ENCODE data around the gene ACOX1.

The ACOX1 gene

GRCh38 chr17:76008630-76009425 lies 29.9 kb upstream of the ACOX1 start:
- no peak for DNase-seq (ENCODE audit: low read depth in 2 of 2)

DNA sequence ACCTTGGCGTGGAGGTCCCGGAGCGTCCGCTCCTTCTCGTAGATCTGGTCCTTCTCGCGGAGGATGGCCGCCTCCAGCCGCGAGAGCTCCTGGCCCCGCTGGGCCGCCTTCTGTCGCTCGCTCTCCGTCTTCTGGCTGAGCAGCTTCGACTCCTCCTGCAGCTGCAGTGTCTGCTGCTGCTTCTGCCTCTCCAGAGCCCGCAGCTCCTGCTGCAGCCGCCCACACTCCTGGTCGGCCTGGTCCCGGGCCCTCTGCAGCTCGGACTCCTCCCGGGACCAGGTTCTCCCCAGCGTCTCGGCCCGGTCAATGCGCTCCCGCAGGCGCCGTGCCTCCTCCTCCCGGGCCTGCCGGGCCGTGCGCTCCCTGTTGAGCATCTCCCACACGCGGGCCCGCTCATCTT lies 29.2 kb upstream of the ACOX1 start:
- no peak for DNase-seq (ENCODE audit: low read depth in 2 of 2)

- no peak for DNase-seq (ENCODE audit: low read depth in 2 of 2)
These were observed 28.8 kb upstream of the ACOX1 start for GRCh38 chr17:76007850-76008165.

DNA sequence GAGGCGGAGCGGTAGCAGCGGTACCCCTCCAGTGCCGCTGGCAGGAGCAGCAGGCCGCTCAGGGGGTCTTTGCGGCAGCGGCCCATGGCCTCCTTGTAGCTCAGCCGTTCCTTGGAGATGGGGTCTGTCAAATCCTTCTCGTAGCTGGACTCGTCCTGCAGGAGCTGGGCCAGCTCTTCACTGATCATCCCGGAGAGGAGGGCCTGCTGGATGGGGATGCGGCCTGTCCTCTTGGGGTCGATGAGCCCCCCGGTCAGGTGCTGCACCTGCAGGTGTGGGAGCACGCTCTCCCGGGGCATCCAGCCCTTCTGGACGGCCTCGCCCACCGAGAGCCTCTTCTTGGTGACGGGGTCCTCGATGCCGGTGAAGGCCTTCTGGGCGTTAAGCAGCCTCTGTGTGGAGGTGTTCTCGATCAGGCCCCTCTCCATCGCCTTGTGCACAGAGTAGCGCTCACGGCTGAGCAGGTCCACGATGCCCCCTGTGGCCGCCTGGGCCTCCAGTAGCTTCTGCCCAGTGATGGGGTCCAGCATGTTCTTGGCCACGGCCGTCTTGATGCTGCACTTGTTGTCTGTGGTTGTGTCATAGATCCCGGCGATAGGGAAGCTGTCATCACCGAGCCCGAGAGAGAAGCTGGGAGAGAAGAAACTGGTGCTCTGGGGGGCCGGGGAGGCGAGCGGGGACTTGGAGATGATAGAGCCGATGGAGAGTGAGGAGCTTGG lies 28.3 kb upstream of the ACOX1 start:
- DNase-seq (ENCODE audit: low read depth in 2 of 2): no peak

DNA sequence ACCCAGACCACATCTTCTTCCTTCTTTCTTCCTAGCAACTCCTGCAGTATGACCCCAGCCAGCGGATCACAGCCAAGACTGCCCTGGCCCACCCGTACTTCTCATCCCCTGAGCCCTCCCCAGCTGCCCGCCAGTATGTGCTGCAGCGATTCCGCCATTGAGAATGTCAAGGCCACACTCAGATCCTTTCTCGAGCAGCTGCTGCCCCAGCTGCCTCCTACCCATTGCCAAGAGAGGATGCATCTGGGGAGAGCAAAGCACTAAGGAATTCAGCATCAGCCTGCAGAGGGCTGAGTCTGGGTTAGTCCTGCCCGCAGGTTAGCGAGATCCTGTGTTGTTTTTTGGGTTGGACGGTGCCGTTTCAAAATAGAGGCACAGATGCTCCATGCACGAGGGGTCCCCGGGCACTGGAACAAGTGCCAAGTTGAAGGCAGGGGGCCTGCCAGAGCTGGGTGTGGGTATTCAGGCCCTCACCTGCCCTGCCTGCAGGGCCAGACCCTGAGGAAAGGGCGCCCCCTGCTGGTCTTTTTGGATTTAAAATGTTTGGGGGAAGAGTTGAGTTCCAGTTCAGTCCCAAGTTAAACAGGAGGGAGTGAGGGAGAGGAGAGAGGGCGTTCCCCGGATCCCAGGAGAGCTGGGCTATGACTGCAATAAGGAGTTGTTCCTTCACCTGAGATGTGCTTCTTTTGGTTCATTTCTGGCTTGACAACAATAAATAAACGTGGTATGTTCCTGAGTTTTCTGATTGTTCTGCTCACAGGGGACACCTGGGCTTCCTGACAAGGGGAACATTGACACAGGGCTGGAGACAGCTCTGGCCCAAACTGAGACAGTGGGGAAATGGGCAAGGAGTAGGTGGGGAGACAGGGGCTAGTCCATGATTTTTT lies 26.5 kb upstream of the ACOX1 start:
- DNase-seq (ENCODE audit: low read depth in 2 of 2): peak; percentile 55 to 60

DNA sequence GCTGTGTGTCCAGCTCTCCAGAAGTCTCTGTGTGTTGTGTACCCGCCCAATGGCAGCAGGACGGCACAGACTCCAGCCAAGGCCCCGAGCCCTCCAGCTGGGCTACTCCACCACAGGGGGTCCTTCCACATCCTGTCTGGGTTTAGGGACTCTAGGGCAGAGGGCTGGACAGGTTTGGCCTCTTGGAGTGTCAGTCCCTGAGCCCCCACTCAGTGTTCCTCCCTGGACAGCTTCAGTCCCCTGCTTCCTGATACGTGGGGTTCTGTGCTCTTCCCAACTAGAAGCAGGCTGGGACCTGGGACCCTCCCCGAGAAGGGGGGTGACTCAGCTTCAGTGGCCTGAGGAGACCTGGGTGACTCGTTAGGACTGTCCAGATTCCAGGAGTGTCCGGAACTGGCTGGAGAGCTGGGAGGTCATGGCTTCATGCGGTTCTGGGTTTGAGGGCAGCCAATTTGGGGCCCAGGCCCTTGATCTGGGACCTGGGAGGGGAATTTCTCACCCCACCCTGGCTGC lies 25.8 kb upstream of the ACOX1 start:
- no peak for DNase-seq (ENCODE audit: low read depth in 2 of 2)

GRCh38 chr17:76003915-76004314 lies 24.9 kb upstream of the ACOX1 start:
- no peak for DNase-seq (ENCODE audit: low read depth in 2 of 2)

GRCh38 chr17:76002100-76002499 lies 23.1 kb upstream of the ACOX1 start:
- no peak for DNase-seq (ENCODE audit: low read depth in 2 of 2)

- DNase-seq (ENCODE audit: low read depth in 2 of 2): no peak
These were observed 22.0 kb upstream of the ACOX1 start, which contains the start of gene CDK3 for GRCh38 chr17:76000755-76001521. Gene CDK3 (plus strand): TSS chr17:76000855. CDS start chr17:76001426, 571 bp downstream.

DNA sequence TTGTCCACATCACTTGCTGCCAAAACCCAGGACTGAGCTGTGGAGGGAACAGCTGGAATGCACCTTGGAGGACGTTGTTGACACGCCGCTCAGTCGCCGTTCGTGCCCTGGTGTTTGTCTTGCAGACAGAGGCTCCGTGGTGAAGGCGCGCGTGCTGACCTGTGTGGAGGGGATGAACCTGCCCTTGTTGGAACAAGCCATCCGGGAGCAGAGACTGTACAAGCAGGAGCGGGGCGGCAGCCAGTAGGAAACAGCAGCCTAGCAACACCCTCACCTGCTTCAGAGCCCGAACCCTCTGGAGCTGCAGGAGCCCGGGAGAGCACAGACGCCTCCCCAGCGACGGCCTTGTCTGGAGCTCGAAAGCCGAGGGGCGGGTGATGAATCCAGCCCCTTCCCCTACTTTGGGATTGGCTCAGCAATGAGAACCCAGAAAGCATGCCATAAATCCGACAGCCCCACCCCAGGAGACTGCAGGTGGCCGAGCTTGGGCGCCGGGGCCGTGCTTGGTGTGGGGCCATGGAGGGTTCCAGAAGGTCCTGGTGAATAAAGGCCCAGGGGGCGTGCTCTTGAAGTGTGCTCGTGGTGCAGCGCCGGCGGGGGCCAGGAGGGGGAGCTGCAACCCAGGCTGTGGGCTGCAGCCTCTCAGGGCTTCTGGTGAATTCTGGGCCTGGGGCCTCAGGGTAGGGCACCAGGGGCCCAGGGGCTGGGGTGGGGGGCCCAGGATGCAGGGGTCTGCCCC lies 21.2 kb upstream of the ACOX1 start:
- DNase-seq (ENCODE audit: low read depth in 2 of 2): no peak

DNA sequence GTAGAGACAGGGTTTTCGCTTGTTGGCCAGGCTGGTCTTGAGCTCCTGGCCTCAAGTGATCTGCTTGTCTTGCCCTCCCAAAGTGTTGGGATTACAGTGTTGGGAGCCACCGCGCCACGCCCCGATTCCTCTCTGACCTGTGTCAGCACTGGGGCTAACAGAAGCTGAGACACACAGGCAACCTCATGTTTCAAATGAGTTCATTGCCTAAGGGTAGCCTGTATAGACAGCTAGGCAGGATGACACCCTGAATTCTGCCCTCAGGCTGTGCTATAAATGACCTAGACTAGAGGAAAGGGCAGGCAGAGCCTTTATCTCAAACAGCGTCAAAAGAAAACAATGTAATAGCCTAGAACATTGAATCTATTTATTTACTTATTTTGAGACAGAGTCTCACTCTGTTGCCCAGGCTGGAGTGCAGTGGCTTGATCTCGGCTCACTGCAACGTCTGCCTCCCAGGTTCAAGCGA lies 19.4 kb upstream of the ACOX1 start:
- DNase-seq (ENCODE audit: low read depth in 2 of 2): no peak

- DNase-seq (ENCODE audit: low read depth in 2 of 2): no peak
These were observed 18.0 kb upstream of the ACOX1 start for GRCh38 chr17:75996665-75997590.

GRCh38 chr17:75995385-75995925 lies 16.5 kb upstream of the ACOX1 start:
- no peak for DNase-seq (ENCODE audit: low read depth in 2 of 2)

- no peak for DNase-seq (ENCODE audit: low read depth in 2 of 2)
These were observed 15.9 kb upstream of the ACOX1 start for GRCh38 chr17:75994802-75995370.

DNA sequence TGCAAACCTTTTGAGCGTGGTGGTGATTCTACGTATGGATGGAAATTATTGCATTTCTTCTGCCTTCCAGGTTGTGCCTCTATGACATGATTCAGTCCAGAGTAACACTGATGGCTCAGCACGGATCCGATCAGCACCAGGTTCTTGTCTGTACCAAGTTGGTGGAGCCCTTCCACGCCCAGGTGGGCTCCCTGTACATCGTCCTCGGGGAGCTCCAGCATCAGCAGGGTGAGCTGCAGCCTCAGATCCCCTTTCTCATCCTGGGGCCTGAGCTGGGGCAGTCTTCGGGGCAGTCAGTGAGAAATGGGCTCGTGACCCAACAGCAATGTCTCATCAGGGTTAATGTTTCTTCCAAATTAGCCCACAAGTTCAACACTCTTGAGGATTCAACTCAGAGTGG lies 12.4 kb upstream of the ACOX1 start:
- DNase-seq (ENCODE audit: low read depth in 2 of 2): no peak

DNA sequence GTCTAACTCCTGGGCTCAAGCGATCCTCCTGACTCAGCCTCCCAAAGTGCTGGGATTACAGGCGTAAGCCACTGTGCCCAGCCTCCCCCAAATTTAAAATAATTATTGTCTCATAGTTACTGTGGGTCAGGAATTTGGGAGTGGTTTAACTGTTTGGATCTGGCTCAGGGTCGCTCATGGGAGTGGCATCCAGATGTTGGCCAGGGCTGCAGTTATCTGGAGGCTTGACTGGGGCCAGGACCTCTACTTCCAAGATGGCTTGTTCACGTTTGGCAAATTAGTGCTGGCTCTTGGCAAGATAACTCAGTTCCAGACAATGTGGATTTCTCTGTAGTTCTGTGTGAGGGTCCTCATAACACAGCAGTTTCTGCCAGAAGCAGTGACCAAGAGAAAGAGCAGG lies 8.1 kb upstream of the ACOX1 start:
- no peak for DNase-seq (ENCODE audit: low read depth in 2 of 2)

DNA sequence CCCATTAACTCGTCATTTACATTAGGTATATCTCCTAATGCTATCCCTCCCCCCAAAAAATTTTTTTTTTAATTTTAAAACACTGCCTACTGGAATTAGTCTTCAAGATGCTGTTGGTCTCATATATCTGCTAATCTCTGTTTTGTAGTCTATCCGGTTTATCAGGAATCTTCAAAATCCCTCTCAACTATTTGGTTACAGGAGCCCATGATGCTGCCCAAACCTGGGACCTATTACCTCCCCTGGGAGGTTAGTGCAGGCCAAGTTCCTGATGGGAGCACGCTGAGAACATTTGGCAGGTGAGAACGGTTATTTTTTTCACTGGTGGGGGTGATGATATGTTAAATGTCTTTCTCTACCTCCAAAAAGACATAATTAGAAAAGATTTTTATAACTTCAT lies 7.0 kb upstream of the ACOX1 start:
- DNase-seq (ENCODE audit: low read depth in 2 of 2): no peak

- no peak for DNase-seq (ENCODE audit: low read depth in 2 of 2)
These were observed 4.7 kb upstream of the ACOX1 start for GRCh38 chr17:75983501-75984181.
